Measurements from ENCODE around the gene INO80B. TPM values are rescaled to one million over a fixed set of nuclear protein-coding genes. Genes with fewer than 3 reads are reported as not detected.

Gene INO80B
- total and polyA plus RNA-seq, 2 of the 8 experiments (the other 6 are each of a cell fraction or from before 2014, with no cell fraction given) = 3.9 to 18.5 TPM

DNA sequence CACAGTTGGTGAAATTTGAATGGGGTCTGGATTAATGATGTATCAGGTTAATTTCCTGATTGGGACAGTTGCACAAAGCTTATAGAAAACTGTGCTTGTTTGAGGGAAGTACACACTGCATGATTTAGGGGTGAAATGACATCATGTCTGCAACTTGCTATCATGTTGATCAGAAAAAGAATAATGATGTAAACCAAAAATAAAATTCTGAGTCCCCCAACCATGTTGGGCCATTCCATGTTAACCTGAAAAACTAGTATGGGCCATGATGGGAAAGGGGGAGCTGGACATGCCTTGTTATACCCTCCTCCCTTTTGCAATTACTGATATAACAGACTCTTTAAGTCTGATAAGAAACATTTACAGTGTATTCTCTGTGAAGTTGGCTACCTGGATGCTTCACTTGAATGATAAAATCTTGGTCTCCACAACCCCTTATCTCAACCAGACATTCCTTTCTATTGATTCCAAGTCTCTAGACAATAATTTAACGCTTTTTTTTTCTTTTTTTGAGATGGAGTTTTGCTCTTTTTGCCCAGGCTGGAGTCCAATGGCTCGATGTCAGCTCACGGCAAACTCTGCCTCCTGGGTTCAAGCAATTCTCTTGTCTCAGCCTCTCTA is 4.2 kb upstream of the INO80B start:
- CTCF ChIA-PET (ENCODE audit: partially characterized antibody) = no interaction called here
- Histone ChIP-seq H3K4ac (replicated peaks; ENCODE audit: insufficient read length, low read depth, low read length) (no peak overlapping the region), H4K5ac (ENCODE audit: insufficient read length, low read depth, low read length) (no peak overlapping the region), H2BK12ac (ENCODE audit: low read depth, low read length) (no peak overlapping the region), H3K27me3 (replicated peaks in 1 of 4; ENCODE audit: control insufficient read depth in 3 of 4, extremely low read depth in 1 of 4, insufficient read depth in 3 of 4, low read length in 3 of 4) (no peaks in the 10 kb centered on the region), H3K4me2 (ENCODE audit: insufficient read depth in 1 of 2, low read depth in 2 of 2, low read length in 2 of 2) (no peak overlapping the region), H3K79me2 (ENCODE audit: control insufficient read depth in 1 of 2, insufficient read depth in 2 of 2, low read length in 2 of 2) (peaks cover 0 to 4% of the 10 kb centered on the region in 2 experiments; a peak in 1 of 4 replicates), H3K18ac (ENCODE audit: extremely low read depth, low read length) (no peak overlapping the region), H3K23ac (ENCODE audit: insufficient read length) (no peak overlapping the region), H2BK5ac (ENCODE audit: low read depth, low read length) (no peak overlapping the region), H4K8ac (ENCODE audit: extremely low read depth, insufficient read depth, low read length) (no peak overlapping the region), H4K20me1 (replicated peaks in 1 of 2; ENCODE audit: control insufficient read depth in 1 of 2, insufficient read depth in 2 of 2, low read length in 2 of 2) (no peaks in the 10 kb centered on the region), H2BK20ac (ENCODE audit: low read length) (no peak overlapping the region), H3K9me3 (ENCODE audit: insufficient read depth in 2 of 2, low read depth in 1 of 2, low read length in 1 of 2) (no peaks in the 10 kb centered on the region), H2AK5ac (ENCODE audit: low read depth, low read length) (no peak overlapping the region), H3K14ac (ENCODE audit: insufficient read length) (no peak overlapping the region), H3K9ac (replicated peaks in 1 of 4; ENCODE audit: extremely low read depth in 1 of 4, low read depth in 3 of 4, low read length in 3 of 4) (no peak overlapping the region), H2AFZ (ENCODE audit: low read length) (no peak overlapping the region), H3K4me1 (replicated peaks in 1 of 4; ENCODE audit: control insufficient read depth in 3 of 4, insufficient read depth in 4 of 4, low read length in 3 of 4) (peaks cover 0 to 1% (median 0%) of the 10 kb centered on the region in 4 experiments; a peak in 1 of 7 replicates), H2BK15ac (ENCODE audit: low read length) (no peak overlapping the region), H3K4me3 (ENCODE audit: extremely low read depth in 1 of 4, insufficient read depth in 2 of 4, low read depth in 3 of 4, low read length in 4 of 4) (no peak overlapping the region), H4K91ac (replicated peaks; ENCODE audit: insufficient read length, low read length) (no peak overlapping the region), H3K23me2 (ENCODE audit: low read depth, low read length) (0 out of 2 replicates have a peak, but pooled peaks cover 2% of the 10 kb centered on the region), H3K79me1 (ENCODE audit: low read depth, low read length) (no peaks in the 10 kb centered on the region), H3K56ac (replicated peaks; ENCODE audit: insufficient read length, low read depth, low read length) (no peak overlapping the region), H3K36me3 (ENCODE audit: control insufficient read depth in 2 of 4, insufficient read depth in 4 of 4, low read length in 3 of 4) (no peaks in the 10 kb centered on the region), H2BK120ac (replicated peaks; ENCODE audit: low read depth, low read length) (no peak overlapping the region), H3K27ac (ENCODE audit: low read depth, low read length) (no peak overlapping the region)
- WGBS, 2 experiments (ENCODE audit: extremely low coverage in 1 of 2, insufficient coverage in 1 of 2, insufficient read length in 1 of 2, insufficient replicate concordance in 2 of 2, low coverage in 1 of 2, low lambda C conversion rate in 2 of 2, missing lambda C conversion rate in 1 of 2) = 83% methylated on average over 3 of the region's 3 CpGs; no CpG with 5 or more reads in 1 of the 2 experiments
- FAIRE-seq (no peak), DNase-seq (ENCODE audit: low read depth in 1 of 2, low spot score in 2 of 2) (no peak)
- POLR2A ChIA-PET (ENCODE audit: partially characterized antibody) = interaction anchor here (1.6 kb wide), 1 partner anchor 10 kb away, joined by 5 read pairs; no protein-coding TSS in a partner anchor
- TF ChIP-seq SUZ12 (IDR thresholded peaks at IDR 0.05; ENCODE audit: low read length) = no peak
